Stimulated activated effector memory CD8-positive, alpha-beta T cell treated with anti-CD3 and anti-CD28 coated beads, Interleukin-12 subunit alpha, Interleukin-12 subunit beta, amount 100 ng/mL, for 72 hours (primary cell): ENCODE measurements around the gene CYP2U1.
A peak's percentile ranks its signal among the peaks of the same experiment; 100 is the strongest.

Experiments
- ATAC-seq: fragments of 150-1000 bp; cut with Tn5 transposase; 2 replicates; pipeline ENCODE4 v1.10.0; 2021
- DNase-seq, 2 donors: peaks; one replicate each; pipeline ENCODE4 v3.0.0; 2021 to 2022; ENCODE audit warnings: low spot score in 2 of 2
- H3K27ac Mint-ChIP-seq: one replicate; pipeline ENCODE4 v1.8.0; 2022; ENCODE audit warnings: mild to moderate bottlenecking, mixed read lengths
- H3K36me3 Mint-ChIP-seq: one replicate; pipeline ENCODE4 v1.8.0; 2022; ENCODE audit warnings: mild to moderate bottlenecking, mixed read lengths
- H3K4me1 Mint-ChIP-seq: one replicate; pipeline ENCODE4 v1.8.0; 2022; ENCODE audit warnings: mixed read lengths
- H3K4me3 Mint-ChIP-seq: one replicate; pipeline ENCODE4 v1.8.0; 2022; ENCODE audit warnings: mild to moderate bottlenecking, mixed read lengths
- H3K9me3 Mint-ChIP-seq: one replicate; pipeline ENCODE4 v1.8.0; 2022; ENCODE audit warnings: mixed read lengths

CYP2U1 gene

GRCh38 chr4:107989537-107990386 lies 58.4 kb downstream of the CYP2U1 start, which contains the start of gene HADH:
Gene HADH (plus strand): TSS chr4:107989889. CDS start chr4:107989933, 44 bp downstream.
- no peaks in the 10 kb centered on the region for H3K9me3 Mint-ChIP-seq
- peak within 1 kb of the TSS; percentile 89 for H3K4me3 Mint-ChIP-seq
- peak; percentile 92 for DNase-seq
- no peaks in the 10 kb centered on the region for H3K36me3 Mint-ChIP-seq
- H3K27ac Mint-ChIP-seq, result peak within 1 kb of the TSS; percentile 88
- peak; percentile 99 for ATAC-seq
- H3K4me1 Mint-ChIP-seq, result peaks cover 18% of the 10 kb centered on the region

- DNase-seq, result no peak
- no peaks in the 10 kb centered on the region for H3K9me3 Mint-ChIP-seq
Observed at GRCh38 chr4:107991945-107992630, 60.7 kb downstream of the CYP2U1 start.

GRCh38 chr4:107993969-107994368 lies 62.6 kb downstream of the CYP2U1 start:
- peaks cover 26% of the 10 kb centered on the region for H3K4me1 Mint-ChIP-seq

More at GRCh38 chr4:107991945-107992630, 60.7 kb downstream of the CYP2U1 start:
- no peak for ATAC-seq
- Mint-ChIP-seq H3K4me3 (peak overlapping the region; percentile 89), H3K36me3 (no peaks in the 10 kb centered on the region), H3K4me1 (peaks cover 26% of the 10 kb centered on the region), H3K27ac (no peak overlapping the region)

GRCh38 chr4:107994894-107995293 lies 63.5 kb downstream of the CYP2U1 start:
- Mint-ChIP-seq H3K4me1 (peaks cover 21% of the 10 kb centered on the region), H3K36me3 (no peaks in the 10 kb centered on the region), H3K9me3 (no peaks in the 10 kb centered on the region), H3K27ac (peak overlapping the region; percentile 7), H3K4me3 (no peak overlapping the region)
- DNase-seq (no peak), ATAC-seq (no peak)

More at GRCh38 chr4:107993969-107994368, 62.6 kb downstream of the CYP2U1 start:
- Mint-ChIP-seq H3K9me3 (no peaks in the 10 kb centered on the region), H3K27ac (peak overlapping the region; percentile 7), H3K36me3 (no peaks in the 10 kb centered on the region), H3K4me3 (no peak overlapping the region)
- no peak for ATAC-seq
- no peak for DNase-seq

GRCh38 chr4:107996949-107997788 lies 65.8 kb downstream of the CYP2U1 start:
- no peak for DNase-seq
- Mint-ChIP-seq H3K27ac (no peak overlapping the region), H3K36me3 (no peaks in the 10 kb centered on the region), H3K4me1 (peaks cover 21% of the 10 kb centered on the region), H3K9me3 (no peaks in the 10 kb centered on the region), H3K4me3 (no peak overlapping the region)
- ATAC-seq, result no peak

- ATAC-seq, result no peak
- peak overlapping the region; percentile 4 for H3K27ac Mint-ChIP-seq
- no peaks in the 10 kb centered on the region for H3K9me3 Mint-ChIP-seq
- no peaks in the 10 kb centered on the region for H3K36me3 Mint-ChIP-seq
- DNase-seq, result no peak
- H3K4me3 Mint-ChIP-seq, result no peak overlapping the region
- H3K4me1 Mint-ChIP-seq, result peaks cover 21% of the 10 kb centered on the region
Observed at GRCh38 chr4:107997794-107998193, 66.4 kb downstream of the CYP2U1 start.

GRCh38 chr4:107999932-108000539 lies 68.7 kb downstream of the CYP2U1 start:
- H3K4me1 Mint-ChIP-seq, result peaks cover 13% of the 10 kb centered on the region
- no peak for DNase-seq
- H3K36me3 Mint-ChIP-seq, result no peaks in the 10 kb centered on the region
- no peaks in the 10 kb centered on the region for H3K9me3 Mint-ChIP-seq
- H3K4me3 Mint-ChIP-seq, result no peak overlapping the region
- no peak for ATAC-seq
- no peak overlapping the region for H3K27ac Mint-ChIP-seq

- H3K27ac Mint-ChIP-seq, result no peak overlapping the region
- peaks cover 20% of the 10 kb centered on the region for H3K4me1 Mint-ChIP-seq
- no peak for ATAC-seq
- no peak for DNase-seq
- H3K36me3 Mint-ChIP-seq, result no peaks in the 10 kb centered on the region
- H3K4me3 Mint-ChIP-seq, result no peak overlapping the region
- H3K9me3 Mint-ChIP-seq, result no peaks in the 10 kb centered on the region
Observed at GRCh38 chr4:108001540-108002135, 70.3 kb downstream of the CYP2U1 start.
